ENCODE results near the gene KRTCAP3. TPM values are rescaled to one million over a fixed set of nuclear protein-coding genes. Genes with fewer than 3 reads are reported as not detected.
A peak's percentile ranks its signal among the peaks of the same experiment; 100 is the strongest.

KRTCAP3 gene
- total RNA-seq, 1 donor from 2014 or later, result 1.4 TPM

DNA sequence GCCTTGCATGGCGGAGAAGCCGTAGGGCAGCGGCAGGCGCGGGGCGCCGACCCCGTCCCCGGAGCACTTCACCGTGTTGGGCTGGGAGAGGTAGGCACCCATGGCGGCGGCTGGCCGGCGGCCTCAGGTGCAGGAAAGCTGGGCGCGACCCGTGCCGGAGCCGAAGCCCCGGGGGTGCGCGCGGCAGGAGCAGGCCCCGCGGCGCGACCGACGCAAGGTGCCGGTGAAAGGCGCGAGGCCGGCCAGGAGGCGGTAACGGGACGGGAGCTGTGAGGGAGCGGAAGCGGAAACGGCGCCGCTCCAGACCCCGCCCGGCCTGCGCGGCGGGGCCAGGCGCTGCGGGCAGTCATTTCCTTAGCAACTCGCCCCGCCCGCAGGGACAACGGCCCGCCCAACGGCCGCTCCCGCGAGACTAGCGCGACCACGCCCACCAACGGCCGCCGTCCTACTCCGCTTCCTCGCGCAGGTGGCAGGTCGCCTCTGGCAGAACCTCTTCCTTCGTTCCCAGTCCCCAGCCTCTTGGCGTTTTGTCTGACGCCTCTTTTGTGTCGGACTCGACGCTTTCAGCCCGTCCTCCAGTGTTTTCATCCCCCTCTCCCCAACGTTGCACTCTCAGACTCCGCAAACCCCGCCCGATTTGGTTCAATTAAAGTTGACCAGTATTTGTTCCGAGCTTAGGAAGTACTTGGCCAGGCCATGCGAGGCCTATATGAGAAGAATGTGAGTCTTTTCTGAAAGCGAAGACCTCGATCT, 32.7 kb upstream of the KRTCAP3 start, which contains the start of gene PPM1G:
PPM1G (minus strand) TSS at position 271 of the 753 bp plus-strand sequence; CDS start at position 102, 169 bp downstream.
- peaks cover 12% of the 10 kb centered on the region for H3K4me1 Mint-ChIP-seq (ENCODE audit: low read depth, unreplicated experiment)
- Histone ChIP-seq H3K36me3 (ENCODE audit: insufficient read depth, low read length) (no peaks in the 10 kb centered on the region), H3K79me2 (ENCODE audit: insufficient read depth, low read length) (peaks cover 50% of the 10 kb centered on the region), H3K9me3 (ENCODE audit: insufficient read depth, low read depth, low read length) (no peaks in the 10 kb centered on the region), H3K27ac (ENCODE audit: low read depth, low read length) (peak within 1 kb of the TSS; percentile 80), H3K4me2 (ENCODE audit: low read length) (peak within 1 kb of the TSS; percentile 97), H2AFZ (ENCODE audit: low read depth, low read length) (peak within 1 kb of the TSS; percentile 97), H3K4me1 (ENCODE audit: insufficient read depth, low read length) (peaks cover 13% of the 10 kb centered on the region), H3K27me3 (ENCODE audit: insufficient read depth, low read length) (no peaks in the 10 kb centered on the region), H3K9ac (ENCODE audit: low read length) (peak within 1 kb of the TSS; percentile 96), H4K20me1 (ENCODE audit: insufficient read depth, low read length) (peaks cover 31% of the 10 kb centered on the region), H3K4me3 (ENCODE audit: insufficient read depth, low read depth, low read length) (peak within 1 kb of the TSS; percentile 95)
- no peaks in the 10 kb centered on the region for H3K27me3 Mint-ChIP-seq (ENCODE audit: low read depth, unreplicated experiment)
- FAIRE-seq (no peak), DNase-seq (ENCODE audit: low read depth) (peak; percentile 76)
- H3K9me3 Mint-ChIP-seq (ENCODE audit: unreplicated experiment), result peaks cover 2% of the 10 kb centered on the region
- peak within 1 kb of the TSS; percentile 82 for H3K27ac Mint-ChIP-seq (ENCODE audit: unreplicated experiment)
- H3K4me3 Mint-ChIP-seq (ENCODE audit: unreplicated experiment), result peak within 1 kb of the TSS; percentile 93
- H3K36me3 Mint-ChIP-seq (ENCODE audit: low read depth, unreplicated experiment), result peaks cover 2% of the 10 kb centered on the region
- TF ChIP-seq EZH2 (IDR thresholded peaks at IDR 0.05; ENCODE audit: insufficient read depth, low read length) (no peak), CTCF (IDR thresholded peaks at IDR 0.05; ENCODE audit: insufficient read depth, low read depth, low read length) (no peak)

GRCh38 chr2:27412419-27413152, 29.6 kb upstream of the KRTCAP3 start:
- no peak for FAIRE-seq
- no peak overlapping the region for H3K27ac Mint-ChIP-seq (ENCODE audit: unreplicated experiment)
- no peaks in the 10 kb centered on the region for H3K27me3 Mint-ChIP-seq (ENCODE audit: low read depth, unreplicated experiment)
- Histone ChIP-seq H3K9me3 (ENCODE audit: insufficient read depth, low read depth, low read length) (no peaks in the 10 kb centered on the region), H3K4me2 (ENCODE audit: low read length) (no peak overlapping the region), H3K4me3 (ENCODE audit: insufficient read depth, low read depth, low read length) (no peak overlapping the region), H3K27ac (ENCODE audit: low read depth, low read length) (no peak overlapping the region), H3K36me3 (ENCODE audit: insufficient read depth, low read length) (no peaks in the 10 kb centered on the region), H3K9ac (ENCODE audit: low read length) (no peak overlapping the region), H3K27me3 (ENCODE audit: insufficient read depth, low read length) (no peaks in the 10 kb centered on the region), H3K4me1 (ENCODE audit: insufficient read depth, low read length) (peaks cover 10% of the 10 kb centered on the region), H2AFZ (ENCODE audit: low read depth, low read length) (no peak overlapping the region), H4K20me1 (ENCODE audit: insufficient read depth, low read length) (peaks cover 9% of the 10 kb centered on the region), H3K79me2 (ENCODE audit: insufficient read depth, low read length) (peaks cover 19% of the 10 kb centered on the region)
- H3K36me3 Mint-ChIP-seq (ENCODE audit: low read depth, unreplicated experiment), result no peaks in the 10 kb centered on the region
- H3K4me1 Mint-ChIP-seq (ENCODE audit: low read depth, unreplicated experiment), result peaks cover 5% of the 10 kb centered on the region
- H3K9me3 Mint-ChIP-seq (ENCODE audit: unreplicated experiment), result peaks cover 2% of the 10 kb centered on the region
- TF ChIP-seq CTCF (IDR thresholded peaks at IDR 0.05; ENCODE audit: insufficient read depth, low read depth, low read length), result no peak
- no peak for TF ChIP-seq EZH2 (IDR thresholded peaks at IDR 0.05; ENCODE audit: insufficient read depth, low read length)
- H3K4me3 Mint-ChIP-seq (ENCODE audit: unreplicated experiment), result no peak overlapping the region
- no peak for DNase-seq (ENCODE audit: low read depth)
